ENCODE data around the gene IL12A. TPM values are rescaled to one million over a fixed set of nuclear protein-coding genes. Genes with fewer than 3 reads are reported as not detected.

Gene IL12A
- total and polyA plus RNA-seq, 10 of the 15 experiments (the other 5 are each of a cell fraction or from before 2014, with no cell fraction given): 0.50 to 10.9 (median 3.5) TPM

- SMC1A ChIA-PET (ENCODE audit: uncharacterized antibody, unreplicated experiment): interaction anchor here (0.8 to 12.7 kb wide), 7 partner anchors 12 to 131 kb away, joined by 3 to 589 read pairs (median 7); partner anchors contain the start of gene IL12A
- intact Hi-C loops (cut with micrococcal nuclease; ENCODE audit: unreplicated experiment): loop anchor here (5.0 to 10.0 kb wide), 2 partner anchors 687 to 744 kb away; no protein-coding TSS in a partner anchor
- FAIRE-seq (no peak), DNase-seq (ENCODE audit: low read depth, low spot score) (no peak), ATAC-seq (no peak)
- WGBS (ENCODE audit: insufficient coverage, insufficient replicate concordance, low lambda C conversion rate, missing lambda C conversion rate): 85% methylated on average over 4 of the region's 4 CpGs
- BruUV-seq (replicated peaks): no TSS peak
- RAD21 ChIA-PET (ENCODE audit: unreplicated experiment): interaction anchor here (0.9 to 11.9 kb wide), 6 partner anchors 21 to 403 kb away, joined by 3 to 387 read pairs (median 3); no protein-coding TSS in a partner anchor
- no peaks in the 10 kb centered on the region for H3K9me3 ChIP-seq (replicated peaks; ENCODE audit: control insufficient read depth, insufficient read depth, low read length)
- in situ Hi-C loops (cut with MboI): no loop called here
- H3K4me2 ChIP-seq (ENCODE audit: control insufficient read depth, insufficient read depth): peak overlapping the region; percentile 21
- H3K36me3 ChIP-seq (ENCODE audit: control insufficient read depth in 2 of 2, insufficient read depth in 2 of 2, low read length in 1 of 2): no peaks in the 10 kb centered on the region
- H3K4me1 ChIP-seq (ENCODE audit: control insufficient read depth, insufficient read depth, low read length): peaks cover 53% of the 10 kb centered on the region
- no peaks in the 10 kb centered on the region for H3K27me3 ChIP-seq (replicated peaks in 1 of 2; ENCODE audit: control insufficient read depth in 2 of 2, insufficient read depth in 2 of 2, low read length in 1 of 2)
- peak overlapping the region; percentile 94; the same call in 1 of the 2 replicates for H3K27ac ChIP-seq (ENCODE audit: control insufficient read depth, insufficient read depth)
- no peak overlapping the region for H3K4me3 ChIP-seq
- CTCF ChIA-PET: interaction anchor here (1.1 to 14.5 kb wide), 7 partner anchors 19 to 179 kb away, joined by 3 to 843 read pairs (median 106); partner anchors contain the start of gene IL12A
- no peak overlapping the region for H3K9ac ChIP-seq (ENCODE audit: control insufficient read depth, insufficient read depth, low read length)
- POLR2A ChIA-PET: no interaction called here
- TF ChIP-seq ELK1 (IDR thresholded peaks at IDR 0.05; ENCODE audit: low read depth, low read length) (no peak), CUX1 (IDR thresholded peaks at IDR 0.05; ENCODE audit: insufficient replicate concordance, low read depth, low read length) (no peak)
- H3K79me2 ChIP-seq (ENCODE audit: control insufficient read depth, insufficient read depth, low read length): no peaks in the 10 kb centered on the region
- H2AFZ ChIP-seq (ENCODE audit: control insufficient read depth, low read depth, low read length): no peak overlapping the region
- H4K20me1 ChIP-seq (ENCODE audit: control insufficient read depth, insufficient read depth): no peaks in the 10 kb centered on the region
Measured at GRCh38 chr3:160008961-160009360, 20.3 kb downstream of the IL12A start.
